RCC 7860 (cell line): ENCODE measurements around the gene OR52B2.

ENCODE experiments used
- DNase-seq: peaks from one replicate; pipeline ENCODE4 v3.0.0-alpha.2; 2015; ENCODE audit warnings: low spot score
- FAIRE-seq: peaks from 2 replicates; lab custom pipeline; 2012; peaks lifted over from hg19 to GRCh38; lab: Jason Lieb, UNC

OR52B2 gene

GRCh38 chr11:6170226-6170625 lies at the start of gene OR52B2:
Gene OR52B2, minus strand, starts transcription at chr11:6170326. Its CDS starts 0 bp downstream, at chr11:6170326.
- FAIRE-seq = no peak
- DNase-seq = no peak

GRCh38 chr11:6219359-6219758 lies 49.2 kb upstream of the OR52B2 start:
- FAIRE-seq = peak; percentile 89

GRCh38 chr11:6217722-6218121 lies 47.6 kb upstream of the OR52B2 start:
- FAIRE-seq (no peak), DNase-seq (no peak)

More at GRCh38 chr11:6219359-6219758, 49.2 kb upstream of the OR52B2 start:
- DNase-seq = peak; percentile 67

GRCh38 chr11:6216501-6216900 lies 46.4 kb upstream of the OR52B2 start:
- no peak for DNase-seq

GRCh38 chr11:6214530-6214929 lies 44.4 kb upstream of the OR52B2 start:
- DNase-seq (no peak), FAIRE-seq (no peak)

More at GRCh38 chr11:6216501-6216900, 46.4 kb upstream of the OR52B2 start:
- FAIRE-seq = no peak

- FAIRE-seq (no peak), DNase-seq (no peak)
Measured at GRCh38 chr11:6210274-6210955, 40.3 kb upstream of the OR52B2 start.

GRCh38 chr11:6209801-6210200 lies 39.7 kb upstream of the OR52B2 start:
- FAIRE-seq (no peak), DNase-seq (no peak)

GRCh38 chr11:6206456-6207180 lies 36.5 kb upstream of the OR52B2 start:
- FAIRE-seq (no peak), DNase-seq (no peak)

- DNase-seq (no peak), FAIRE-seq (no peak)
Measured at GRCh38 chr11:6205366-6205765, 35.2 kb upstream of the OR52B2 start, which contains the start of gene C11orf42. Gene C11orf42, plus strand, starts transcription at chr11:6205557. Its CDS starts 59 bp downstream, at chr11:6205616.

GRCh38 chr11:6204706-6205105 lies 34.6 kb upstream of the OR52B2 start:
- DNase-seq (no peak), FAIRE-seq (no peak)

GRCh38 chr11:6203327-6203726 lies 33.2 kb upstream of the OR52B2 start:
- FAIRE-seq (no peak), DNase-seq (no peak)

GRCh38 chr11:6202041-6202440 lies 31.9 kb upstream of the OR52B2 start:
- FAIRE-seq (no peak), DNase-seq (no peak)

GRCh38 chr11:6201481-6201880 lies 31.4 kb upstream of the OR52B2 start:
- FAIRE-seq = no peak
- DNase-seq = no peak

GRCh38 chr11:6200975-6201374 lies 30.8 kb upstream of the OR52B2 start:
- FAIRE-seq (no peak), DNase-seq (no peak)

GRCh38 chr11:6199174-6199810 lies 29.2 kb upstream of the OR52B2 start, which contains the start of gene OR52W1:
Gene OR52W1, plus strand, starts transcription at chr11:6199224. Its CDS starts 0 bp downstream, at chr11:6199224.
- FAIRE-seq = no peak
- no peak for DNase-seq

- no peak for FAIRE-seq
- DNase-seq = no peak
Measured at GRCh38 chr11:6197466-6198200, 27.5 kb upstream of the OR52B2 start.

- no peak for FAIRE-seq
- no peak for DNase-seq
Measured at GRCh38 chr11:6196396-6196795, 26.3 kb upstream of the OR52B2 start.

- DNase-seq = no peak
- no peak for FAIRE-seq
Measured at GRCh38 chr11:6194065-6194581, 24.0 kb upstream of the OR52B2 start.

- no peak for FAIRE-seq
- DNase-seq = no peak
Measured at GRCh38 chr11:6191742-6192141, 21.6 kb upstream of the OR52B2 start.

- FAIRE-seq = no peak
Measured at GRCh38 chr11:6175440-6175839, 5.3 kb upstream of the OR52B2 start.

More at GRCh38 chr11:6175440-6175839, 5.3 kb upstream of the OR52B2 start:
- no peak for DNase-seq
